AG09309 (cell line): ENCODE results near the gene ADAMTS4.

Experiments
- DNase-seq: peaks from one replicate; pipeline ENCODE4 v3.0.0-alpha.2; 2010; ENCODE audit warnings: low read depth
- H3K4me3 ChIP-seq: 2 replicates; pipeline ENCODE4 v1.5.1; 2011; ENCODE audit warnings: mild to moderate bottlenecking, low read depth, low read length, moderate library complexity; ENCODE audit not compliant: control insufficient read depth
- TF ChIP-seq, protein P1 (sequence below): IDR thresholded peaks from 2 replicates; pipeline ENCODE4 v1.5.1; 2011; ENCODE audit warnings: mild to moderate bottlenecking, low read depth, low read length, inconsistent platforms; ENCODE audit not compliant: insufficient read depth, control insufficient read depth; ENCODE audit errors: missing control alignments

ADAMTS4 gene

DNA sequence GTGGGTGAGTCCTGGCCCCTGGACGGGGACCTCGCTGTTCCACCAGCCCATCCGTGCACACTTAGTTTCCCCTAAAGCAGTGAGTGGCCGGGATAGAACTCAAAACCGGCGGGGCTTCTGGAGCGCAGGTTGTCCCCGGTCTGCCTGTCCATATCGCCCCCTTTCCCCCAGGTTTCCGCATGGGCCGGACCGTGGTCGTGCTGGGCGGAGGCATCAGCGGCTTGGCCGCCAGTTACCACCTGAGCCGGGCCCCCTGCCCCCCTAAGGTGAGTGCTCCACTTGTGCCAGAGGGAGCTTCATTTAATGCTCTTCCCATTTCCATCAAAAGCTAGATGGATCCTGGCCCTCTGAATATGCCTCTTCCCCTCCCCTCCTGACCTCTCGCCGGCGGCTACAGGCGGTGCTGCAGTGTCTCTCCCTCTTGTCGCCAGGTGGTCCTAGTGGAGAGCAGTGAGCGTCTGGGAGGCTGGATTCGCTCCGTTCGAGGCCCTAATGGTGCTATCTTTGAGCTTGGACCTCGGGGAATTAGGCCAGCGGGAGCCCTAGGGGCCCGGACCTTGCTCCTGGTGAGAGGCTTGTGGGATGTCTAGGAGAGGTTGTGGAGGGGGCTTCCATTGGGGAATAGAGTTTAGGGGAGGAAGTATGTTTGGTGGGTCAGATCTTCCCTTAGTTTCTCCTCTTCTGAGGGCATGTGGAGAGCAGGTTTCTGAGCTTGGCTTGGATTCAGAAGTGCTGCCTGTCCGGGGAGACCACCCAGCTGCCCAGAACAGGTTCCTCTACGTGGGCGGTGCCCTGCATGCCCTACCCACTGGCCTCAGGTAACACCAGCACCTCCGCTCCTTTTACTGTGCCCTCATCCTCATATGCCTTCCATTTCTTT lies 31.9 kb downstream of the ADAMTS4 start:
- H3K4me3 ChIP-seq: peak overlapping the region; percentile 81
- TF ChIP-seq, protein P1, sequence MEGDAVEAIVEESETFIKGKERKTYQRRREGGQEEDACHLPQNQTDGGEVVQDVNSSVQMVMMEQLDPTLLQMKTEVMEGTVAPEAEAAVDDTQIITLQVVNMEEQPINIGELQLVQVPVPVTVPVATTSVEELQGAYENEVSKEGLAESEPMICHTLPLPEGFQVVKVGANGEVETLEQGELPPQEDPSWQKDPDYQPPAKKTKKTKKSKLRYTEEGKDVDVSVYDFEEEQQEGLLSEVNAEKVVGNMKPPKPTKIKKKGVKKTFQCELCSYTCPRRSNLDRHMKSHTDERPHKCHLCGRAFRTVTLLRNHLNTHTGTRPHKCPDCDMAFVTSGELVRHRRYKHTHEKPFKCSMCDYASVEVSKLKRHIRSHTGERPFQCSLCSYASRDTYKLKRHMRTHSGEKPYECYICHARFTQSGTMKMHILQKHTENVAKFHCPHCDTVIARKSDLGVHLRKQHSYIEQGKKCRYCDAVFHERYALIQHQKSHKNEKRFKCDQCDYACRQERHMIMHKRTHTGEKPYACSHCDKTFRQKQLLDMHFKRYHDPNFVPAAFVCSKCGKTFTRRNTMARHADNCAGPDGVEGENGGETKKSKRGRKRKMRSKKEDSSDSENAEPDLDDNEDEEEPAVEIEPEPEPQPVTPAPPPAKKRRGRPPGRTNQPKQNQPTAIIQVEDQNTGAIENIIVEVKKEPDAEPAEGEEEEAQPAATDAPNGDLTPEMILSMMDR: no peak
- no peak for DNase-seq

DNA sequence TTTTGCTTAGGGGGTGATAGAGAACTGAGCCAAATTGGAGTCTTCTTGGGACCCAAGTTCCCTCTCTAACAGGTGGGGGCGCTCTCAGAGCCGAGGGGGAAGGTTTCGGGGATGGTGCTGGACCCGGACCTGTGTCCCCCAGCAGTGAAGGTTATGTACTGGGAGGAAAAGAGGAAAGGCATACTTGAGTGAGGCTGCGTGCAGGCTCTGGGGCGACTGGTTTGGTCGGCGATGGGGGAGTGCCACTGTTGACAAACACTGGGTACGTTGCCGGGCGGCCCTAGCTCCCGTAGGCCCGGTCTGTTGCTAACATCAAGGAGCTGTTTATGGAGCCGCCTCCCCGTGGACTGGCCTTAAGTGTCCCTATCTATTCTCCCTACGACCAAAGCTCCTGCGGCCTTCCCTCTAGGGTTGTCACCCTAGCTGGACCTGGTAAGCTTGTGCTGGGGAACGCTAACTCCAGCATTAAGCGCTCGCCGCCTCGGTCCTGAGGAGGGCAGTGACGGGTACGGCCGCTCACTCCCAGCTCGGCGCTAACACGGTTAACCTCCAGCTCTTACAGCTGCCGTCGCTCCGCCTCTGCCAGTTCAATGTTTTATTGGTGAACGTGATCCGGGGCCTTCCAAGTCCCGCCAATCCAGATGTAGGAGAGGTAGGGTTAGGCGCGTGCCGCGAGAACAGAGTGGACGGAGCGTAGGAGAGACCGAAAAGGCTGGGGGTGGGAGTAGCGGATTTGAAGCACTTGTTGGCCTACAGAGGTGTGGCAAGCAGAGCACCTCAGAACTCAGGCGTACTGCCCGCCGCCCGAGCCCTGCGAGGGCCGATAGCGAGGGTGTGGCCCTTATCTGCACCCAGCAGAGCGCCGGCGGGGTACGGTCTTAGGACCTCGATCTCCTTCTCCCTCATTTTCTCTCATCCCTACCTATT lies 32.8 kb downstream of the ADAMTS4 start, which contains the start of gene PPOX:
TSS of gene PPOX (plus strand) at position 685 of the 927 bp plus-strand sequence. CDS start 422 bp downstream, outside the sequence.
- TF ChIP-seq, protein P1: peak; percentile 59
- peak within 1 kb of the TSS; percentile 81 for H3K4me3 ChIP-seq
- peak; percentile 94 for DNase-seq

DNA sequence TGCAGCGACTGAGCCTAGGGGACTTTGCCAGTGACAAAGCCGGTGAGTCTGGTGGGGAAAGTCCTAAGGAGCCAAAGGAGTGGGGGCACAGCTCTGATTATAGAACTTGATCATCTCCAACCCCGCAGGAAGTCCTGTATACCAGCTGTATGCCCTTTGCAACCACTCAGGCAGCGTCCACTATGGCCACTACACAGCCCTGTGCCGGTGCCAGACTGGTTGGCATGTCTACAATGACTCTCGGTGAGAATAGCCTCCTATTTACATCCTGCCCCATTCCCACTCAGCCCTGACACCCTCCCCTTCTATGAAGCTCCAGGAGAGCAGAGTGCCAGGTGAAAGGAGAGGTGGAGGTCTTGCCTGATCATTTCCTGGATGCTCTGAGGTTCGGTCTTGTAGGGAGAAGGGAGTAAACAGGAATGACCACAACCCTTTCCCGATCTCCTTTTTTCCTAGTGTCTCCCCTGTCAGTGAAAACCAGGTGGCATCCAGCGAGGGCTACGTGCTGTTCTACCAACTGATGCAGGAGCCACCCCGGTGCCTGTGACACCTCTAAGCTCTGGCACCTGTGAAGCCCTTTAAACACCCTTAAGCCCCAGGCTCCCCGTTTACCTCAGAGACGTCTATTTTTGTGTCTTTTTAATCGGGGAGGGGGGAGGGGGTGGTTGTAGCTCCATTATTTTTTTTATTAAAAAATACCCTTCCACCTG lies 33.8 kb downstream of the ADAMTS4 start:
- DNase-seq: no peak
- H3K4me3 ChIP-seq: peak overlapping the region; percentile 81
- TF ChIP-seq, protein P1: no peak

DNA sequence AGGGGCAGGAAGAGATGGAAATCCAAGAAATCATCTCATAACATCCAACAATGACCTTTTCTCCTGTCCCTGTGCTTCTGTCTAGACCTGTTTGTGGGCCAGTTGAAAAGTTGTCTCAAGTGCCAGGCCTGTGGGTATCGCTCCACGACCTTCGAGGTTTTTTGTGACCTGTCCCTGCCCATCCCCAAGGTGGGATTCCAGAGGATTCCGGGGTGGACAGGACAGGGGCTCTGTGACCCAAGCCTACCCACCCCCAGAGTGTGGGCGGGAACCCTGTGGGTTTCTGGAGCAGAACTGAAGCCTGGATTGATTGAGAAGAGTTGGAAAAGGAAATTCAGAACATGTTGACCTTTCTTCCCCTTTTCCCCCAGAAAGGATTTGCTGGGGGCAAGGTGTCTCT lies 35.1 kb downstream of the ADAMTS4 start:
- TF ChIP-seq, protein P1: no peak
- no peak for DNase-seq
- H3K4me3 ChIP-seq: no peak overlapping the region

DNA sequence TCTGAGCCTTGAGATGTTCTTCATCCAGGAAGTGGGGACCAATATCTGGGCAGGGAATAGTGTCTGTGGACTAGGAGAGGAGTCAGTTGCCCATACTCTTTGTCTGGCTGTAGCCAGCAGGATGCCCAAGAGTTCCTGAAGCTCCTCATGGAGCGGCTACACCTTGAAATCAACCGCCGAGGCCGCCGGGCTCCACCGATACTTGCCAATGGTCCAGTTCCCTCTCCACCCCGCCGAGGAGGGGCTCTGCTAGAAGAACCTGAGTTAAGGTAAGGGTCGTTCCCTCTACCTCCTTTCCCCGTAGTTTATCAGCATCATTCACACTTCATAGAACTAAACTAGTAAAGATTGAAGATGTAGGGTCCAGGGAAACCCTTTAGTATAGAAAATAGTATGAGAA lies 36.0 kb downstream of the ADAMTS4 start:
- DNase-seq: no peak
- no peak overlapping the region for H3K4me3 ChIP-seq
- TF ChIP-seq, protein P1: no peak

DNA sequence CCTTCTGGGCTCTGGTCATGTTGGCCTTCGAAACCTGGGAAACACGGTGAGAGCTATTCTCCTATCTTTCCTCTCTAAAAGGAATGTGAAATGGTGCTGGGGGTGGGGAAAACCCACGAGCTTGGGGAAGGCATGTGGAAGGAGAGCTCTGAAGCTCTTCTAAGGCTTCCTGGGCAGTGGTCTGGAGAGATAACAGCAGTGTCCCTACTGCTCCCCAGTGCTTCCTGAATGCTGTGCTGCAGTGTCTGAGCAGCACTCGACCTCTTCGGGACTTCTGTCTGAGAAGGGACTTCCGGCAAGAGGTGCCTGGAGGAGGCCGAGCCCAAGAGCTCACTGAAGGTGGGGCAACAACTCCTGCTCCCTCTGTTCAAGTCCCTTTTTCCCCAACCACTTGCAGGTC lies 36.8 kb downstream of the ADAMTS4 start:
- no peak overlapping the region for H3K4me3 ChIP-seq
- DNase-seq: no peak
- TF ChIP-seq, protein P1: no peak
